OCI-LY7 (cell line): ENCODE data around the gene TRHDE. TPM values are rescaled to one million over a fixed set of nuclear protein-coding genes. Genes with fewer than 3 reads are reported as not detected.

ENCODE experiments used
- BruUV-seq: library from RNA; stranded (reverse); fragments of 400-500 nt; replicated peaks from 2 replicates; lab custom pipeline; 2021; lab: Mats Ljungman, UMichigan
- CTCF ChIA-PET: fragments of 300-600 bp; sonication (Branson Sonifier 250); formaldehyde crosslinking; loops from one replicate; lab custom pipeline; 2022; ENCODE audit warnings: antibody characterized with exemption; ENCODE audit not compliant: unreplicated experiment; lab: Charles Lee
- POLR2A ChIA-PET: fragments of 300-600 bp; sonication (Branson Sonifier 250); formaldehyde crosslinking; loops from one replicate; lab custom pipeline; 2022; ENCODE audit warnings: antibody characterized with exemption; lab: Charles Lee
- DNase-seq: peaks from one replicate; pipeline ENCODE4 v3.0.0-alpha.2; 2015; ENCODE audit warnings: low spot score
- H2AFZ ChIP-seq: fragments of 200-600 bp; sonication (generic), shearing (Covaris generic); 2 replicates; pipeline ENCODE4 v1.6.1; 2014; ENCODE audit warnings: mild to moderate bottlenecking, antibody characterized with exemption, low read length, moderate library complexity
- H3K27ac ChIP-seq: fragments of 200-600 bp; sonication (generic); 2 replicates; pipeline ENCODE4 v1.5.1; 2014; ENCODE audit warnings: mixed run types, low read depth, mild to moderate bottlenecking, moderate library complexity, low read length, inconsistent platforms; ENCODE audit not compliant: poor library complexity, severe bottlenecking
- H3K36me3 ChIP-seq: fragments of 200-600 bp; sonication (generic); 2 replicates; pipeline ENCODE4 v1.6.1; 2014; ENCODE audit warnings: mild to moderate bottlenecking, antibody characterized with exemption, low read length, moderate library complexity, mixed read lengths; ENCODE audit not compliant: insufficient read depth
- H3K4me1 ChIP-seq: fragments of 200-600 bp; sonication (generic); 2 replicates; pipeline ENCODE4 v1.5.1; 2014; ENCODE audit warnings: mild to moderate bottlenecking, low read length; ENCODE audit not compliant: insufficient read depth, poor library complexity, severe bottlenecking
- H3K4me2 ChIP-seq: fragments of 200-600 bp; sonication (generic); 2 replicates; pipeline ENCODE4 v1.6.1; 2014; ENCODE audit warnings: mild to moderate bottlenecking, low read length
- H3K4me3 ChIP-seq: fragments of 200-600 bp; sonication (generic); 2 replicates; pipeline ENCODE4 v1.5.1; 2014; ENCODE audit warnings: mild to moderate bottlenecking, low read depth, low read length; ENCODE audit not compliant: poor library complexity, severe bottlenecking
- H3K79me2 ChIP-seq: fragments of 200-600 bp; sonication (generic); 2 replicates; pipeline ENCODE4 v1.6.1; 2016; ENCODE audit warnings: low read depth, mild to moderate bottlenecking, low read length, moderate library complexity, mixed read lengths; ENCODE audit not compliant: insufficient read depth
- H3K9me2 ChIP-seq: fragments of 200-600 bp; sonication (generic); 2 replicates; pipeline ENCODE4 v1.6.1; 2016; ENCODE audit warnings: mild to moderate bottlenecking, low read length, mixed read lengths; ENCODE audit not compliant: insufficient read depth
- H3K9me3 ChIP-seq: fragments of 200-600 bp; sonication (generic); 2 replicates; pipeline ENCODE4 v1.6.1; 2014; ENCODE audit warnings: mild to moderate bottlenecking, mixed run types, low read length, mixed read lengths
- H4K20me1 ChIP-seq: fragments of 200-600 bp; sonication (generic); 2 replicates; pipeline ENCODE4 v1.6.1; 2014; ENCODE audit warnings: mild to moderate bottlenecking, antibody characterized with exemption, low read length, moderate library complexity, mixed read lengths; ENCODE audit not compliant: insufficient read depth
- CTCF ChIP-seq: fragments of 200-600 bp; sonication (generic); conservative IDR thresholded peaks from 2 replicates; pipeline ENCODE4 v1.5.1; 2014; ENCODE audit warnings: mild to moderate bottlenecking, antibody characterized with exemption, low read length, moderate library complexity, mixed read lengths
- EZH2phosphoT487 ChIP-seq: fragments of 200-600 bp; sonication (generic); IDR thresholded peaks from 2 replicates; pipeline ENCODE4 v1.6.1; 2018; ENCODE audit warnings: low read depth, borderline replicate concordance, mild to moderate bottlenecking, mixed run types, antibody characterized with exemption, low read length, moderate library complexity, mixed read lengths
- intact Hi-C: fragments of 100-400 bp; cut with micrococcal nuclease; formaldehyde crosslinking; loops from one replicate; pipeline ENCODE4 v1.10.0; 2022; ENCODE audit not compliant: unreplicated experiment
- total RNA-seq, 2 experiments: library from RNA; depleted of rRNA in 1 of 2; stranded (reverse); fragments of >200 nt in 1 of 2; shearing (Covaris generic) in 1 of 2; gene quantifications; 2 replicates each; pipeline ENCODE4 v1.2.3, GENCODE V29; 2014 to 2022

Gene TRHDE
- total RNA-seq, 2 experiments from 2014 or later, result not detected

- no peak for TF ChIP-seq CTCF
- no peak for TF ChIP-seq EZH2phosphoT487
- Histone ChIP-seq H3K4me1 (no peaks in the 10 kb centered on the region), H3K4me3 (no peak overlapping the region), H3K4me2 (no peak overlapping the region), H3K79me2 (no peaks in the 10 kb centered on the region), H2AFZ (no peak overlapping the region), H3K36me3 (no peaks in the 10 kb centered on the region), H4K20me1 (no peaks in the 10 kb centered on the region), H3K9me2 (no peaks in the 10 kb centered on the region), H3K9me3 (no peaks in the 10 kb centered on the region), H3K27ac (no peak overlapping the region)
- BruUV-seq, result no TSS peak
- ChIA-PET CTCF (no interaction called here), POLR2A (no interaction called here)
- DNase-seq, result no peak
- intact Hi-C loops, result no loop called here
Measured at GRCh38 chr12:72610342-72610741, 338.2 kb downstream of the TRHDE start.

GRCh38 chr12:72610854-72611358 lies 338.7 kb downstream of the TRHDE start:
- no peak for DNase-seq
- Histone ChIP-seq H3K4me2 (no peak overlapping the region), H3K27ac (no peak overlapping the region), H2AFZ (no peak overlapping the region), H3K9me2 (no peaks in the 10 kb centered on the region), H4K20me1 (no peaks in the 10 kb centered on the region), H3K4me1 (no peaks in the 10 kb centered on the region), H3K79me2 (no peaks in the 10 kb centered on the region), H3K36me3 (no peaks in the 10 kb centered on the region), H3K9me3 (no peaks in the 10 kb centered on the region), H3K4me3 (no peak overlapping the region)
- POLR2A ChIA-PET, result no interaction called here
- TF ChIP-seq CTCF (no peak), EZH2phosphoT487 (no peak)
- CTCF ChIA-PET, result no interaction called here
- BruUV-seq, result no TSS peak
- intact Hi-C loops, result no loop called here

- Histone ChIP-seq H3K4me3 (no peak overlapping the region), H3K27ac (no peak overlapping the region), H3K36me3 (no peaks in the 10 kb centered on the region), H3K4me2 (no peak overlapping the region), H3K79me2 (no peaks in the 10 kb centered on the region), H3K9me3 (no peaks in the 10 kb centered on the region), H3K9me2 (no peaks in the 10 kb centered on the region), H4K20me1 (no peaks in the 10 kb centered on the region), H2AFZ (no peak overlapping the region), H3K4me1 (no peaks in the 10 kb centered on the region)
- TF ChIP-seq EZH2phosphoT487 (no peak), CTCF (no peak)
- intact Hi-C loops, result no loop called here
- no TSS peak for BruUV-seq
- no peak for DNase-seq
- ChIA-PET POLR2A (no interaction called here), CTCF (no interaction called here)
Measured at GRCh38 chr12:72612171-72612570, 340.0 kb downstream of the TRHDE start.
